NCI-H345 treated with DMSO at 0.1 percent for 48 hours (cell line): ENCODE results near the gene LYZL6.
"Not testable (repeated sequence)": the region's sequence is repeated elsewhere in the genome, so short reads cannot be mapped to it uniquely, and the experiment has no call there.

Experiments
- DNase-seq: peaks from one replicate; lab custom pipeline; 2025; ENCODE audit not compliant: unreplicated experiment; lab: John Stamatoyannopoulos, UW

The LYZL6 gene

DNA sequence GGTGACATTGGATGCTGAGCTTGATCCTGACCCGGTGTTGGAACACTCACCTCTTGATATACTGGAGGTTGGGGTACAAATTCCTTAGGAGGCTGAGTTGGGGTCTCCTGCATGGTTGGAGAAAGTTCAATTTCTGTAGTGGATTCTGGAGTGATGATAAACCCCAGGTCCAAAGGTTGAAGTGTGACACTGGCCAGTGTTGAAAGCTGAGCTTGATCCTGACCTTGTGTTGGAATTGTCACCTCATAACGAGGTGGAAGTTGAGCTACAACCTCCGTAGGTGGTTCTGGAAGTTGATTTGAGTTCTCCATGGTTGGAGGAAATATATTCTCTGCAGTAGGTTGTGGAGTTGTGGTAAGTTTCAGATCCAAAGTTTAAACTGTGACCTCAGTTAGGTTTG lies 34.1 kb downstream of the LYZL6 start:
- DNase-seq, result no peak

DNA sequence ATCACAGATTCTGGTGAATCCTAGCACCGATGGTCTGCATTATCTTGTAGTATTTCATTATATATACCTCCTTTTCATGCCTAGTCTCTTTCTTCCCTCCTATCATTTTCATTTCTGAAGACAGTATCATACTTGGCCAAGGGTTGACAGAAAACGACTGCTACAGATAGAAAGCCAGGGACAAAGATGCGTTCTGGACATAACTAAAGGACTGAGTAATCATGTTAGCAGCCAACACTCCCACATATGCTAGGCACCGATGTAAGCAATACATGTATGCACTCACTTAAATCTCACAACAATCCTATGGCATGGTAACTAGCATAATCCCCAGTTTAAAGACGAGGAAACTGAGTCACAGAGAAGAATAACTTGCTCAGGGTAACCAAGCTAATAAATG lies 35.8 kb downstream of the LYZL6 start:
- no peak for DNase-seq

DNA sequence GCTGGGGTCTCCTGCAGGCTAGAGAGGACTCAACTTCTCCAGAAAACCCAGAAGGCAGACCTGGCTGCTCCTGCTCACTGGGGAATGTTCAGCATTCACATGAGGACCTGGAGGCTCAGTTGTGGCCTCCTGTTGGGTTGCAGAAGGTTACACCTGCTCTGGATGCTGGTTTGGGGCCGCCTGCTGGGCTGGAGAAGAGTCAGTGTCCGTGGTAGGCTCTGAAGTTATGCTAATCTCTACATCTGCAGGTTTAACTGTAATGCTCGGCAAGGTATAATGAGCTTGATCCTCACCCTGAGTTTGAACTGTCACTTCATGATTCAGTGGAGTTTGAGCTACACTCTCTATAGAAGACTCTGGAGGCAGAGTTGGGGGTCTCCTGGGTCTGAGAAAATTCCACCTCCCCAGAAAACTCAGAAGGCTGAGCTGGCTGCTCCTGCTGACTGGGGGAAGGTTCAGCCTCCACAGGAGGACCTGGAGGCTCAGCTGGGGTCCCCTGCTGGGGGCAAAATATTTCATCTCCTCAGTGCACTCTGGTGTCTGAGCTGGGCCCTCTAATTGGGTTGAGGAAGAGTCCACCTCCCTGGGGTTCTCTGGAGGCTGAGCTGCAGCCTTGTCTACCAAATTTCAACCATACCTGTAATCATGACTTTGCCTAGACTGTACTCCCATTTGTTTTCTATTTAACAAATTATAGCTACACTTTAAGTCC lies 36.4 kb downstream of the LYZL6 start:
- DNase-seq, result no peak

DNA sequence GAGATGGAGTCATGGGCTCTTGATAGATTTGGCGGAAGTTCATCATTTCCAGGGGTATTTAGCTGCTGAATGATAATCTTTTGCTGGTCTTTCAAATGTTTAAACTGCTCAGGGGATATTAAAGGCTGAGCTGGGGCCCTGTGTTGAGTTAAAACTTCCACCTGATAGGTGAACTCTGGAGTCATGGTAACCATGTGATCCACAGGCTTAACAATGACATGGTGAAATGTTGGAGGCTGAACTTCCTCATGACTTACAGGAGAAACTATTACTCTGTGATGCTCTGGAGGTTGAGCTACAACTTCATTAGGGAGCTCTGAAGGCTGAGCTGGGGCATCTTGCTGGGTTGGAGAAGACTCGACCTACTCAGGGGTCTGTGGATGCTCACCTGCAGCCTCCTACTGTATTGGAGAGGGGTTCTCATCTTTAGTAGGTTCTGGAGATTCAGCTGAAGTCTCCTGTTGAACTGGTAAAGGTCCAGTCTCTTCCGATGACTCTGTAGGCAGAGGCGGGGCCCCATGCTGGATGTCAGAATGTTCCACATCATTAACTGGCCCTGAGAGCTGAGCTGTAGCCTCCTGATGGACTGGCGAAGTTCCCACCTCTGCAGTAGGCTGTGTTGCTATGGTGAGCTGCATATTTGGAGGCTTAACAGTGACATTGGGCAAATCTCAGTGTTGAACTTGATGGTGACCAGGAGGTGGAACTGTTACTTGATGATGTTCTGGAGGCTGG lies 37.2 kb downstream of the LYZL6 start:
- no peak for DNase-seq

DNA sequence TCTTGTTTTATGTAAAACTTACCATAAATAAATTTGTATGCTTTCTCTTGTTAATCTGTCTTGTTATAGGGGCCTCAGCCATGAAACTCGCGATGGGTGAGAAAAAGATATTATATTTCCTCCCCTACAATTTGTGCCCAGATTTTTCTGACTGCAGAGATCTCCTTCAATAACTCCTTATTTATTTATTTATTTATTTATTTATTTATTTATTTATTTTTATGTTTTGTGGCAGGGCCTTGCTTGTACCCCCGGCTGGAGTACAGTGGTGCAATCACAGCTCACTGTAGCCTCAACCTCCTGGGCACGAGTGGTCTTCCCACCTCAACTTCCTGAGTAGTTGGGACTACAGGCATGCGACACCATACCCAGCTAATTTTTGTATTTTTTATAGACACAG lies 40.1 kb downstream of the LYZL6 start:
- DNase-seq, result no peak

DNA sequence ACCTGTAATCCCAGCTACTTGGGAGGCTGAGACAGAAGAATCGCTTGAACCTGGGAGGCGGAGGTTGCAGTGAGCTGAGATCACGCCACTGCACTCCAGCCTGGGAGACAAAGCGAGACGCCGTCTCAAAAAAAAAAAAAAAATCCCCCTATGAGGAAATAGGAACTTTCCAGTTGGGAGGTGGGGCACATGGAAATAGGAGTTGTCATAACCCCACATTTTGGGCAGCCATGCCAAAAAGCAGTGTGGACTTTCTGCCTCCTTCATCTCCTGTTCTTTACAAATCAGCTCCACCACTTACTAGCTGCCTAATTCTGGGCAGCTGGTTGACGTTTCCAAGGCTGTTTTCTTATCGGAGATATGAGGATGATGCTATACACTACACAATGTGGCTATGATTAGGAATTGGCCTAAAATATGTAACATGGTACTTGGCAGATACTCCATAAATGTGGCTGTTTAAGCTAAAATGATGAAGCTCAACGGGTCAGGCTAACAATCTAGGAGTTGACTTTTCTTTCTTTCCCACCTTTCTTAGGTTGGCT lies 41.8 kb downstream of the LYZL6 start:
- DNase-seq, result no peak

DNA sequence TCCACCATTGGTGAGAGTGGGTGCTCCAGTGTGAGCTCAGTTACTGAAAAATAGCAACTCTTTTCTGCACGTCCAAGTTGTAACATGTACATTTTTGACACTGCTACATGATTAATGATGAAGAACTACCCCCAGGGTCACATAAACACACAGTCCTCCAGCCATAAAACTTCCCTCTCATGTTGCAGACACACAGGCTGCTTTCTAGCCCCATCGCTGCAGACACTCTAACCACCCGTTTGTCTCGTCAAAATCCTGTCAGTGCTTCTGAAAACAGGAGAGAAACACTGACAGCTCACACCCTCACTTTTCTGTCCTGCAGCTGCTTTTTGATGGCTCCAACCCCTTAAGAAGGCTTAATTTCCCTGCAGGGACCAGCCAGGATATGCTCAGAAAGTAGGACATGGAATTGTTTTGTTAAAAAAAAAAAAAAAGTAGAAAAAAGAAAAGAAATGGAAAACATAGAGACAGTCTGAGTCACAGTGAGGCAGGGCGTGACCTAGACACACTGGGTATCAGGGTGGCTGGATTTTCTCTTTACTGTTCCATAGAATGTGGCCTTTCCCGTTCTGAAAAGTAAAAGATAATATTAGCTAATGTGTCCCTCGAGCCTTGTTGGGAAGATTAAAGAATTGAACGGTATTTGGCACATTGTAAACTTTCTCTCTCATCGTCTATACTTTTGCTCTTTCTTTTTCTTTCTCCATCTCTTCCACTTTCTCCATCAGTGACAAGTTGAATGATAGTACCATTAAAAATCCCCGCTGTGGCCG lies 42.6 kb downstream of the LYZL6 start:
- DNase-seq, result no peak

DNA sequence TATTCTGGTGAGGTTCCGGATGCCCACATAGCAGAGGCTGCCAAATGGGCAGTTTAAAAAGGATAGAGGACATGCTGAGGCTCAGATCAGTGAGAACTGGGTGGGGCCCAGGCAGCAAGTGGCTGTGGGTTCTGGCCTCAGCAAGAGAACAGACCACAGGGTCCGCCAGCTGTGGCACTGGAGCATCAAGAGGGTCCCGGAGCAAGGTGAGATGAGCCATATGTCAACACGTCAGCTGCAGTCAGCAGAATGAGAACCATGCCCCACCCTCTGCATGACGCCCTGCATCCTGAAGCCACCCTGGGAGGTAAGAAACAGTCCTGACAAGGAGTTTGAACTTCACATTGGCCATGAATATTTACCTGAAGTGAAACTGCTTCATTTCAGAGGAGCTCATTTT lies 43.2 kb downstream of the LYZL6 start:
- no peak for DNase-seq

DNA sequence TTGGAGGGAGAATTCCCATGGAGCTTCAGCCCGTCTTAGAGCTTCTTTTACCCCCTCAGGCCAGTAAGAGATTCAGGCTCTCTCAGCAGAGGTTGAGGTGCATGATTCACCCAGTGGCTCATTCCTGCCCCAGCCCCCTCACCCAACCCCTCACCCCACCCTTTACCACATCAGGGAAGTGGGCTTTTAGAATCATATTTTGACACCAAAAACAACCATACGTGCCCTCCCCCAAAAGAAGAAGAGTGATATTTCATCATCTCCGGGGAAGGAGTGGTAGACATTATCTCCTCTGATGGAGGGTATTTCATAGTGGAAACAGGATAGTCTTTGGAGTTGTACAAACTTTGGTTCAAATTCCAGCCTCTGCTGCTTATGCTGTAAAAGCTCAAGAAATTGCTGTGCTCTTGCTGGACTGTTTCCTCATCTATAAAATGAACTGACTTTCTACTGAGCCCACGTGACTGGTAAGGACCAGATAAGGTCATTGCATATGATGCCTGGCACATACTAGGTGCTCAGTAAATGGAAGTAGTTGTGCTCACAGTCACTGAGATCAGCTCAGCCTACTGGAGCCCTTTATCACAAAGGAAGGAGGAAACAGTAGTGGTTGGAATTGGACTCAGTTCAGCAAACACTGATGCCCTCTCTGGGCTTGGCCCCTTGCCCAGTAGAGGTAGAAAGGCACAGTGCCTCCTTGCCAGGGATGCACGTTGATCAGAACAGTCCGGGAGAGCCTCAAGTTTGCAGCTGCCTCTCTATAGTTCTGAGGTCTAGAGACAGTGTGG lies 45.0 kb downstream of the LYZL6 start:
- no peak for DNase-seq

DNA sequence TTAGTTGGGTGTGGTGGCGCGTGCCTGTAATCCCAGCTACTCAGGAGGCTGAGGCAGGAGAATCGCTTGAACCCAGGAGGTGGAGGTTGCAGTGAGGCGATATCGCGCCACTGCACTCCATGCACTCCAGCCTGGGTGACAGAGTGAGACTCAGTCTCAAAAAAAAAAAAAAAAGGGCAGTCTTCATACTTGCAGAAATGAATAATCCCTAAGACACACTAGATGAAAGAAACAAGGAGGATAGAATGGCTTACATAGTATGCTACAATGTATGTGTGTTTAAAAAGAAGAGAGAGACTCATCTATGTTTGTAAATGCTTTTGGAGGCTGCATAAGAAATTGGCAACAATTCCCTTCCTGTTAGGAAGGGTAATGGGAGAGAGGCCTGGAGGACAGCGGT lies 45.7 kb downstream of the LYZL6 start:
- not testable (repeated sequence) for DNase-seq

DNA sequence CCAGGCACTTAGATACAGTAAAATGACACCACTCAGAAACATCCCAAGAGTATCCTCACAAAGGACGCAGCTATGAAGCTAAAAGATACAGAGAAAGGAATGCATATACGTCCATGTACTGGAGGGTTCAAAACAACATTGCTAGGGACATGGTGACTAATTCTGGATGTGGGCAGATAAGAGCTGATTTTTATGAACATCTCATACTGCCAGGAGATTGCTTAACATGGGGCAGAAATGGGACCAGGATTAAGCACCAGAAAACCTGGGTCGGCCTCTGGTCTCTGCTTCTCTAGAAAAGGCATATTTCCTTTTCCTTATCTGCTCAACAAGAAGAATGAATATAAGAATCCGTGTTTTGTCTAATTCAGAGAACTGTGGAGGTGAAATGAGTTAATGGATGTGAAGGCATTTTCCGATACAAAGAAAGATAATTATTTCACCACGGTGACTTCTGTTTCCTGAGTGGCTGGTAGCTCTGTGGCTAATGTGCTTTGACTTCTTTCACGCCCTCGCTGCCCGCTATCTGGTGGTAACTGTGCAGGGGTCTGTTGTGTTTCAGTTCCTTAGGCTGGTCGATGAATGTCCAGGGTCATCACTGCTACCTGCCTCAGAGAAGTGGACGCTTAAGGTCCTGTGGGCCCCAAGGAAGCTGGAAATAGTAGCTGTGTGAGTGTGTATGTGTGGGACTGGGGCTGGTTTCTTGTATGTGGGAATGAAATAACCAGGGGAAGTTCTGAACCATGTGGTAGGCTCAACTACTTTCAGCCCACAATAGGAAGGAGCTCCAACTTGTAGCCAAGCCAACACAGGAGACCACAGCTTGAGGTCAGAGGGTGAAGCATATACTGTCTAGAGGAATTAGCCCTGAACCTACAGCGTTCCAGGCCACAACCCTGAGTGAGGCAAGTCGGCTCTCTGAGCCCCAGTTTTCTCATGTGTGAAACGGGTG lies 47.6 kb downstream of the LYZL6 start:
- no peak for DNase-seq

DNA sequence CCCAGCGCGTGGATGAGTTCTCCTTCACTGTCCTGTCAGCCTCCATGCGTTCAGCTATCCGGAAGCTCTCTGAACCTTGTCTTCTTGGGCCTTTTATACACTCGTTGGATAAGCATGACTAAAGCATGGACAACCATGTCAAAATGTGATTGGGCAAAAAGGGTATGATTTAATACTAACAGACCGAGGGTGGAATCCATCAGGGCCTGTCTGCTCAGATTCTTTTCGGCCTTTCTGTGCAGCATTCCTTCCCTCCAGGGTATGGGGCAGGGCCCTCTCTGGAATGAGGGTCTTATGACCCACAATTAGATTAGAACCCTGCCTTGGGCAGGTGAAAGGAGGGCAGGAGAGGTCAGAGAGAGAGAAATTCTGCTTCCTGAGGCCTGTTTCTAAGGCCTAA lies 49.3 kb downstream of the LYZL6 start:
- no peak for DNase-seq

DNA sequence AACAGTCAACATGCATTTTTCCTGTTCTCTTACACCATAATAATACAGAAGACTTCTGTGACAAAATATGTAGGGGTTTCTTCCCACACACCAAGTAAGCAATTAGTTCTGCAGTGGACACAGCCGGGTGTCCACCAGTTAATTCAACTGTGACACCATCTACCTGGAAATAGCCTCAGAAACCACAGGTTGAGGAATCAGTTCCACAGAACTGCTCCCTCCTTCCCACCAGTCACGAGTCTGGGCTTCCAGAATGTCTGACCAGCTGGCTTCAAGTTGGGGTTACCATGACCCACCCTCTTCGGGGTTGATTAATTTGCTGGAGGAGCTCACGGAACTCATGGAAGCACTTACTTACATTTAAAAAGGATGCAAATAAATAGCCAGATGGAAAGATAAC lies 49.8 kb downstream of the LYZL6 start:
- DNase-seq, result no peak

DNA sequence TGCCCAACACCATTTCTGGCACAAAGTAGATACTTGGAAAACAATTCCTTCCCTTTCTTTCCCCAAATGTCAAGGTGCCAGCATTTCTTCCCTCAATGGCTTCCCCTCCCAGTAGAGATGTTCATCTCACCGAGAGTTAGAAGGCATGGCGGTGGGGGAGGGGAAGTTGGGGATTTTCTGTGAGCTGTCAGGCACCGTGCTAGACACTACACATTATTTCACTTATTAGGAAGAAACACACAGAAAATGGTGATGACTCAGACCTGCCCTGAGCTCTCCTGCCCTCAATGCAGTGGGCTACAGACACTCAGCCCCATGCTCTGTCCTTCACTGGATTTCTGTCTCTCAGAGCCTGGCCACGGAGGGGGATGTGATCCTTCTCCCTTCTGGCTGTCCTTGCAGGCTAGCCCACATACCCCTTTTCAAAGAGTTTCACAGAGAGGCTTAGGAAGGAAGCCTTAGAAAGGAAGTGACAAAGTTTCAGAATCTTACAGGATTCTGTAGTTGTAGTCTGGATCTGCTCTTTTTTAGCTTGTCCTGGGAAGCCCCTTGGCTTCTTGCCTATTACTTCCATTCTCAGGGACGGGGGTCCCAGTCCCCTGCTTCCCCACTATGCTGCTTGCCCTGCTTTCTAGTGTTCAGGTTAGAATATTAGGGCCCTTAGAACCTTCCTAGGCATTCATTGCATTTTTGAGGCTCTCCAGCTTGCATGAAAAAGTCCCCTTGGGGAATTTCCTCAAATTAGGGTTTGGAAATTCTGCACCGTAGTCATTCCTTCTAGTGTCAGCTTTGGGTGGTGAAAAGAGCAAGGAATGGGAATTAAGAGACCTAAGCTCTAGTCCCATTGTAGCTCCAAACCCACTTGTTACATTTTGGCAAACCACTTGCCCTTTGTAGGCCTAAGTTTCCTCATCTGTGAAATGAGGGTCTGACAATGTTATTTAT lies 51.1 kb downstream of the LYZL6 start:
- DNase-seq, result no peak

DNA sequence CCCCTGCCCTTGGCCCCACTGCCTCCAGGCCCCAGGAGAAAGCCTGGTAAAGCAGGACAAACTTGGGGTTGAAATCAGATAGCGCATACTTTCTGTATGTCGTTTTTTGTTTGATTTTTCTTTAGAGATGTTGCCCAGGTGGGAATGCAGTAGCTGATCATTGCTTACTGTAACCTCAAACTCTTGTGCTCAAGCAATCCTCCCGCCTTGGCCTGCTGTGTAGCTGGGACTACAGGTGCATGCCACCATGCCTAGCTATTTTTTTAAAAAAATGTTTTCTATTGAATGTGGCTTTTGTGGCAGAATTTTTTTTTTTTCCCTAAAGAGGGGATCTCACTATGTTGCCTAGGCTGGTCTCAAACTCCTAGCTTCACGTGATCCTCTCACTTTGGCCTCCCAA lies 52.2 kb downstream of the LYZL6 start:
- no peak for DNase-seq

DNA sequence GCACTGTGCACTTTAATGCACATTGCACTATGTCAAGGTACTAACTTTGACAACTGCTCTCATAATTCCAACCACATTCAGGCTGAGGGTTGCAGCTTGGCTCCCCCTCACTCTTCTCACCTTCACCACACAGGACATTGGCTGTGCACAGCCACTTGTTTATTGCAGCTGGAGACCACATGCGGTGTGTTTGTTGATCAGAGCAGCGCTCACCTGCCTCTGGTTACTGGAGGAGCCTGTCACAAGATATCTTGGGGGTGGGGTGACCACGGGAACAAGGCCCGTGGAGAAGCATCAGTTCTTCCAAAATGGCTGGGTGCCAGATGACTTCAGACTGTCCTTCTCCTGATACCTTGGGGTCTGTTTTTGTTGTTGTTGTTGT lies 52.7 kb downstream of the LYZL6 start:
- peak; percentile 45 for DNase-seq

DNA sequence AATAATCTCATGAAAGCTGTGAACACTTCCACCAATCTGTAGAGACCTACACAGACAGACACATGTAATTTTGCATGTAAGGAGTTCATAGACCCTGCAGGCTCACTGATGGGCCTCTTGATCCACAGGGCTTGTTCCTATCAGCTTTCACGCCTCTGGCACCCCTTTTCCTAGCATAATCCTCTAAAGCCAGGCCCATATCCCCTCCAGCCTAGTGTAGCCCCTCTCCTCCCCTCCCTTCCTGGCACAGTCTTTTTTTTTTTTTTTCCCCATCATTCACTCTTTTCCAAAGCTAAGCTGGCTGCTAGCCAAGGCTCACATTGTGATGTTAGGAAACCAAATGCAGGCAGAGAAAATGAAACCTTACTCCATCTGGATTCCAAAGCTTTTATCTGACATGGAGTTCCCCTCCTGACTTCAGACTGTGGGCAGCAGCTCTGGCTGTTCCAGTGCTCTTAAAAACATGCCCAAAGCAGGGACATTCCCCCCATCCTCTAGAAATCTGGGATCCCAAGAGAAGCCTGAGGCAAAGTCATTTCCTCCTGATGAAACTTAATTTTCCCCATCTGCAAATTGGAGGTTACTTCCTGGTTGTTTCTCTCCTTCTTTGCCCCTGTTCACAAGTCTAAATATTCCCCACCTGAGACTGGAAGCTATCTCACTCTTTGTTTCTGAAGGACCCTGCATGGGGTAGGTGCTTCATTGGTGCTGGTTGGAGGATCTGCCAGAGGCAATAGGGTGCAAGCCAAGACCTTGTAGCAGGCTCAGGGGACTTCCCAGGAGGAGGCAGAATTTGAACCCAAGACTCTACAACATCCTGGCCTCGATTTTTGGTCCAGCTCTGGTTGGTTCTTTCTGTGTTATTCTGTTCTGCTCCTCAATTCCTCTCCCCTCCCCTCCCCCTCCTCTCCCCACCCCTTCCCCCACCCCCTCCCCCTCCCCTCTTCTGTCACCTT lies 53.4 kb downstream of the LYZL6 start:
- peak; percentile 34 for DNase-seq

DNA sequence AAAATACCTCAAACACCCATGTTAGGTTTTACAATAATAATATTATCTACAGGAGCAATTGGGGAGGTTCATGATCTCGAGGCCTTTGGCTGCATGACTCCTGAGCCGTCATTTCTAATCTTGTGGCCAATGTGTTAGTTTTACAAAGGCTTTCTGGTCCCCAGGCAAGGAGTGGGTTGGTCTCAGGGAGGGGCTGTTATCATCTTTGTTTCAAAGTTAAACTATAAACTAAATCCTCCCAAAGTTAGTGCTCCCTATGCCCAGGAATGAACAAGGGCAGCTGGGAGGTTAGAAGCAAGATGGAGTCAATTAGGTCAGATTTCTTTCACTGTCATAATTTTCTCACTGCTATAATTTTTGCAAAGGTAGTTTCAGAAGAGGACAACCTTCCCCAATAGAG lies 54.3 kb downstream of the LYZL6 start:
- no peak for DNase-seq
